Measurements from ENCODE around the gene NLGN1. TPM values are rescaled to one million over a fixed set of nuclear protein-coding genes. Genes with fewer than 3 reads are reported as not detected.

The NLGN1 gene
- total and polyA plus RNA-seq, 4 experiments from 2014 or later: not detected

DNA sequence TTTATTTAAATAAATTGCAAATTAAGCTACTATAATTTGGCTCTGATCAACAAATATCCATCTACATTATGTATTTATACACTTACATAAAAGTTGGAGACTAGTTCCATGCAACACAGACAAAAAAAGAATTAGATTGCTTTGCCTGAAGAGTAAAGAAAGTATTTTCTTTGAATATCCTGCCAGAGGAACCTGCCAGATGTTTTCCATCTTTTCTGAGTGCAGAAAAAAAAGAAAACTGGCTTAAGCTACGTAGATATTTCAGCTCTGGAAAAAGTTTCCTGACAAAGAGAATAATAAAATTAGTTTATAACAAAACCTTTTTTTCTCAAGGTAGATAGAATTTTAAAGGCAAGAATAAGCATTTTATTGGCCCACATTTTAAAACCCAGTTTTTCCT, 854.1 kb downstream of the NLGN1 start:
- Histone ChIP-seq H3K27me3 (ENCODE audit: insufficient read depth, low read length) (no peaks in the 10 kb centered on the region), H3K27ac (ENCODE audit: low read depth, low read length) (no peak overlapping the region), H3K36me3 (ENCODE audit: insufficient read depth, low read length) (no peaks in the 10 kb centered on the region), H3K4me3 (ENCODE audit: low read length in 2 of 2) (no peak overlapping the region), H3K9me3 (ENCODE audit: control insufficient read depth in 1 of 2, low read length in 2 of 2) (no peaks in the 10 kb centered on the region), H3K4me1 (ENCODE audit: insufficient read depth, low read length) (no peaks in the 10 kb centered on the region)
- CTCF ChIA-PET (ENCODE audit: partially characterized antibody): no interaction called here
- POLR2A ChIA-PET (ENCODE audit: partially characterized antibody): no interaction called here
- Mint-ChIP-seq H3K9me3 (peaks cover 0 to 4% (median under 1%) of the 10 kb centered on the region in 8 donors), H3K36me3 (no peaks in the 10 kb centered on the region), H3K27me3 (no peaks in the 10 kb centered on the region), H3K4me3 (no peak overlapping the region), H3K4me1 (no peaks in the 10 kb centered on the region), H3K27ac (no peak overlapping the region)
- DNase-seq: no peak
- intact Hi-C loops (cut with micrococcal nuclease): no loop called here

DNA sequence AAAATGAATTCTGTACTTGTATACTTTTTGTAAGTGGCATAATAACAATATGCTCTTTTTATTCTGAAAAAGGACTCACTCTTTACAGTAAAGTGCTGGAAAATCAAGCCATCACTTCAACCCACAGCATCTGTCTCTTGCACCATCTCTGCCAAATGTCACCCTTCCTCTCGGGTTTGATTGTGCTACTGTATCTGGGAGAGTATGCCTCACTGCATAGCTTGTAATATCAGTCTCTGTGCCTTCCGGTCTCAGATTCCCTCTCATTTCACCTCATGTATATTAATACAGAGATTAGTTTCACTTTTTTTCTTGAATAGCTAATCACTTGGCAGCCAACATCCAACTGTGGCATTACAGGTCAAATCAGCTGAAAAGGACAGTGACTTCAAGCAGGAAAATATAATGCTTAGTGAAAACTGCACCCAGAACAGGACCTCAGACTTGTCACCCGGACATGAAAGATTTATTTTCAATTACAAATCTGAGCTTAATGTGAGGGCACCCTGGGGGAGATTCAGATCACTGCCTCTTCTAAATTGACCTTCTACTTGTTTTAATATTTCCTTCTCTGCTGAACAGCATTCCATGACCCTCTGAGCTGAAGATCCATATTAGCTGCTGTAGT, 855.8 kb downstream of the NLGN1 start:
- intact Hi-C loops (cut with micrococcal nuclease): no loop called here
- H3K9me3 ChIP-seq (ENCODE audit: control insufficient read depth in 1 of 2, low read length in 2 of 2): no peaks in the 10 kb centered on the region
- no peaks in the 10 kb centered on the region for H3K27me3 Mint-ChIP-seq
- H3K36me3 ChIP-seq (ENCODE audit: insufficient read depth, low read length): no peaks in the 10 kb centered on the region
- ChIA-PET CTCF (ENCODE audit: partially characterized antibody) (no interaction called here), POLR2A (ENCODE audit: partially characterized antibody) (no interaction called here)
- H3K27me3 ChIP-seq (ENCODE audit: insufficient read depth, low read length): no peaks in the 10 kb centered on the region
- no peak overlapping the region for H3K27ac ChIP-seq (ENCODE audit: low read depth, low read length)
- no peak overlapping the region for H3K27ac Mint-ChIP-seq
- no peaks in the 10 kb centered on the region for H3K4me1 Mint-ChIP-seq
- no peak for DNase-seq
- no peaks in the 10 kb centered on the region for H3K36me3 Mint-ChIP-seq
- peaks cover 0 to 7% (median under 1%) of the 10 kb centered on the region in 8 donors for H3K9me3 Mint-ChIP-seq
- no peaks in the 10 kb centered on the region for H3K4me1 ChIP-seq (ENCODE audit: insufficient read depth, low read length)
- no peak overlapping the region for H3K4me3 ChIP-seq (ENCODE audit: low read length in 2 of 2)
- no peak overlapping the region for H3K4me3 Mint-ChIP-seq

DNA sequence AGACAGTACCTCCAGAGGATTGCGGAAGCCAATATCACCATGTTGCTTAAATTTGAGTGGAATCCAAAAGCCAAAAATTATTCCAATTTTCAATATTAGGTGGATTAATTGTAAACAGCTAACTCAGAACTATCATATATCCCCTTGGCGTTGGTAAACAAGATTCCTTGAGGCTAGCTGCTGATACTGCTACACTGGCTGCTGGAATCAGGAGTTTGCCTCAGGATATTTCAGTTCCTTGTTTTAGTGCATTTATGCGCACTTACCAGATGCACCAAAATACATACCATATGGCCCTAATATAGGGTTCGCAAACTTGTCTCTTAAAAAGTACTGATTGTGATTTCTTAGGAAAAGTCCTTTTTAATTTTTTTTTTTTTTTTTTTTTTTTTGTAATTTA, 856.4 kb downstream of the NLGN1 start:
- Histone ChIP-seq H3K4me1 (ENCODE audit: insufficient read depth, low read length) (no peaks in the 10 kb centered on the region), H3K27me3 (ENCODE audit: insufficient read depth, low read length) (no peaks in the 10 kb centered on the region), H3K4me3 (ENCODE audit: low read length in 2 of 2) (no peak overlapping the region), H3K27ac (ENCODE audit: low read depth, low read length) (no peak overlapping the region), H3K9me3 (ENCODE audit: control insufficient read depth in 1 of 2, low read length in 2 of 2) (no peaks in the 10 kb centered on the region), H3K36me3 (ENCODE audit: insufficient read depth, low read length) (no peaks in the 10 kb centered on the region)
- no peak overlapping the region for H3K4me3 Mint-ChIP-seq
- H3K27ac Mint-ChIP-seq: no peak overlapping the region
- no peaks in the 10 kb centered on the region for H3K27me3 Mint-ChIP-seq
- H3K9me3 Mint-ChIP-seq: peaks cover 0 to 7% (median 2%) of the 10 kb centered on the region in 8 donors
- ChIA-PET POLR2A (ENCODE audit: partially characterized antibody) (no interaction called here), CTCF (ENCODE audit: partially characterized antibody) (no interaction called here)
- no peaks in the 10 kb centered on the region for H3K36me3 Mint-ChIP-seq
- DNase-seq: no peak
- H3K4me1 Mint-ChIP-seq: no peaks in the 10 kb centered on the region
- intact Hi-C loops (cut with micrococcal nuclease): no loop called here

DNA sequence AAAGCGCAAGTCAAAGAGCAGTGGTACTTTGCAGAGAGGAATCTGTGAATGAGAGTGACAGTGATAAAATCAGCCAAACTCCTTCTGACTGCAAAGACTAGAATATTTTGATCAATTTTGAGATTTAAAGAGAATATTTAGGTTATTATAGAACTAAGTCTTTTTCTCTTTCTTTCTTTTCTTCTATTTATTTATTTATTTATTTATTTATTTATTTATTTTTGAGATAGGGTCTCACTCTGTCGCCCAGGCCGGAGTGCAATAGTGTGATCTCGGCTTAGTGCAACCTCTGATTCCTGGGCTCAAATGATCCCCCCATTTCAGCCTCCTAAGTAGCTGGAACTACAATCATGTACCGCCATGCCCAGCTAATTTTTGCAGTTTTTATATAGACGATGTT, 857.9 kb downstream of the NLGN1 start:
- H3K27ac ChIP-seq (ENCODE audit: low read depth, low read length): no peak overlapping the region
- H3K4me3 Mint-ChIP-seq: no peak overlapping the region
- intact Hi-C loops (cut with micrococcal nuclease): no loop called here
- H3K27ac Mint-ChIP-seq: no peak overlapping the region
- no peaks in the 10 kb centered on the region for H3K4me1 ChIP-seq (ENCODE audit: insufficient read depth, low read length)
- no peaks in the 10 kb centered on the region for H3K27me3 ChIP-seq (ENCODE audit: insufficient read depth, low read length)
- H3K36me3 Mint-ChIP-seq: no peaks in the 10 kb centered on the region
- ChIA-PET POLR2A (ENCODE audit: partially characterized antibody) (no interaction called here), CTCF (ENCODE audit: partially characterized antibody) (no interaction called here)
- no peaks in the 10 kb centered on the region for H3K9me3 ChIP-seq (ENCODE audit: control insufficient read depth in 1 of 2, low read length in 2 of 2)
- H3K4me1 Mint-ChIP-seq: no peaks in the 10 kb centered on the region
- H3K4me3 ChIP-seq (ENCODE audit: low read length in 2 of 2): no peak overlapping the region
- peaks cover 0 to 11% (median 2%) of the 10 kb centered on the region in 8 donors for H3K9me3 Mint-ChIP-seq
- DNase-seq: no peak
- no peaks in the 10 kb centered on the region for H3K36me3 ChIP-seq (ENCODE audit: insufficient read depth, low read length)
- H3K27me3 Mint-ChIP-seq: no peaks in the 10 kb centered on the region

DNA sequence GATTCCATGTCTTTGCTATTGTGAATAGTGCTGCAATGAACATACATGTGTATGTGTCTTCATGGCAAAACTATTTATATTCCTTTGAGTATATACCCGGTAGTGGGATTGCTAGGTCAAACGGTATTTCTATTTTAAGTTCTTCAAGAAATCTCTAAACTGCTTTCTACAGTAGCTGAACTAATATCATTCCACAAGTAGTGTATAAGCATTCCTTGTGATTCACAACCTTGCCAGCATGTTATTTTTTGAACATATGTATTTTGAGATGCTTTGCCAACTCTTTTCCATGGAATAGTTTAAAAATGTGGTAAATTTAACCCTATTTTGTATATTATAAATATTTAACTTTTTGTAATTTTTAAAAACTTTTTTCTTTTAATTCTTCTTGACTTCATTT, 868.9 kb downstream of the NLGN1 start:
- intact Hi-C loops (cut with micrococcal nuclease): no loop called here
- no peaks in the 10 kb centered on the region for H3K27me3 ChIP-seq (ENCODE audit: insufficient read depth, low read length)
- H3K9me3 ChIP-seq (ENCODE audit: control insufficient read depth in 1 of 2, low read length in 2 of 2): no peaks in the 10 kb centered on the region
- CTCF ChIA-PET (ENCODE audit: partially characterized antibody): no interaction called here
- Mint-ChIP-seq H3K9me3 (peaks cover 0 to 3% (median 0%) of the 10 kb centered on the region in 8 donors), H3K27me3 (no peaks in the 10 kb centered on the region), H3K4me3 (no peak overlapping the region), H3K36me3 (no peaks in the 10 kb centered on the region), H3K4me1 (no peaks in the 10 kb centered on the region), H3K27ac (no peak overlapping the region)
- H3K27ac ChIP-seq (ENCODE audit: low read depth, low read length): no peak overlapping the region
- H3K4me1 ChIP-seq (ENCODE audit: insufficient read depth, low read length): no peaks in the 10 kb centered on the region
- POLR2A ChIA-PET (ENCODE audit: partially characterized antibody): no interaction called here
- no peak for DNase-seq
- no peak overlapping the region for H3K4me3 ChIP-seq (ENCODE audit: low read length in 2 of 2)
- no peaks in the 10 kb centered on the region for H3K36me3 ChIP-seq (ENCODE audit: insufficient read depth, low read length)

DNA sequence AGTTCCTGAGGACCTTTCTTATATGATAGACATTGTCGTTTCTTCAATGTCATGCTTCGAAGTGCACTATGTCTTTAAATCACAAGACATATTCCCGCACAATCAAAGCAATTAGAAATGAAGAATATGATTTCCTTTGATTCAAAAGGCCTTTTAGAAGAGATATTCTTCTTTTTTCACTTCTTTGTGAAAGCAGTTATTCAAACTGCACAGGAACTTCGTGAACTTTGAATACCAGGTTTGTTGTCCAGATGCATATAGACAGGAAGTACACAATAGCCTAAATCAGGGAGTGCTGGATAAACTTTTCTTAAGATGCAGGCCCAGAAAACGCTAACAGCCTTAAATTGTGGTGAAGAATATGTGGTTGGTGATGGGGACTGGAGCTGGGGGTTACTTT, 870.5 kb downstream of the NLGN1 start:
- CTCF ChIA-PET (ENCODE audit: partially characterized antibody): no interaction called here
- Histone ChIP-seq H3K9me3 (ENCODE audit: control insufficient read depth in 1 of 2, low read length in 2 of 2) (no peaks in the 10 kb centered on the region), H3K27me3 (ENCODE audit: insufficient read depth, low read length) (no peaks in the 10 kb centered on the region), H3K36me3 (ENCODE audit: insufficient read depth, low read length) (no peaks in the 10 kb centered on the region), H3K4me1 (ENCODE audit: insufficient read depth, low read length) (no peaks in the 10 kb centered on the region), H3K27ac (ENCODE audit: low read depth, low read length) (no peak overlapping the region), H3K4me3 (ENCODE audit: low read length in 2 of 2) (no peak overlapping the region)
- intact Hi-C loops (cut with micrococcal nuclease): no loop called here
- no peak overlapping the region for H3K27ac Mint-ChIP-seq
- H3K4me1 Mint-ChIP-seq: no peaks in the 10 kb centered on the region
- peaks cover 0 to 7% (median 0%) of the 10 kb centered on the region in 8 donors for H3K9me3 Mint-ChIP-seq
- no peaks in the 10 kb centered on the region for H3K27me3 Mint-ChIP-seq
- H3K4me3 Mint-ChIP-seq: no peak overlapping the region
- POLR2A ChIA-PET (ENCODE audit: partially characterized antibody): no interaction called here
- H3K36me3 Mint-ChIP-seq: no peaks in the 10 kb centered on the region
- DNase-seq: no peak

DNA sequence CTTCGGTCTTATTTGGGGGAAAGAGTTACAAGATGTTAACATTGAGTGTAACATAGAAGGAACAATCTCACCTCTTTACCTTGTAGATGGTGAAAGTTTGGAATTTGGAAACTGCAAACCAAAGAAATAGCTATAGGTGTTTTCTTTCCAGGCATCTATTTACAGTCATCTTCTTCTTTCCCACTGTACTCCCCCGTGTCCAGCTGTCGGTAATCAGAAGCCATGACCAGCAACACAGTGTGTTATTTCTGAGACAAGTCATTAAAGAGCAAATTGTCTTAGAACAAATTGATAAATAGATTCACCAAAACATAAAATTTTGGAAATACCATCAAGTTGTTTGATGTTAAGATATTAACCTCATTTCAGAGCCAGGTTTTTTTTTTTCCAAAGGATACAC, 871.0 kb downstream of the NLGN1 start:
- H3K9me3 Mint-ChIP-seq: peaks cover 0 to 7% (median 0%) of the 10 kb centered on the region in 8 donors
- no peak overlapping the region for H3K27ac Mint-ChIP-seq
- no peaks in the 10 kb centered on the region for H3K9me3 ChIP-seq (ENCODE audit: control insufficient read depth in 1 of 2, low read length in 2 of 2)
- intact Hi-C loops (cut with micrococcal nuclease): no loop called here
- CTCF ChIA-PET (ENCODE audit: partially characterized antibody): no interaction called here
- H3K27me3 Mint-ChIP-seq: no peaks in the 10 kb centered on the region
- H3K4me3 Mint-ChIP-seq: no peak overlapping the region
- no peak for DNase-seq
- no peaks in the 10 kb centered on the region for H3K4me1 Mint-ChIP-seq
- no peak overlapping the region for H3K4me3 ChIP-seq (ENCODE audit: low read length in 2 of 2)
- H3K36me3 ChIP-seq (ENCODE audit: insufficient read depth, low read length): no peaks in the 10 kb centered on the region
- no peaks in the 10 kb centered on the region for H3K36me3 Mint-ChIP-seq
- H3K27ac ChIP-seq (ENCODE audit: low read depth, low read length): no peak overlapping the region
- no peaks in the 10 kb centered on the region for H3K27me3 ChIP-seq (ENCODE audit: insufficient read depth, low read length)
- POLR2A ChIA-PET (ENCODE audit: partially characterized antibody): no interaction called here
- H3K4me1 ChIP-seq (ENCODE audit: insufficient read depth, low read length): no peaks in the 10 kb centered on the region

DNA sequence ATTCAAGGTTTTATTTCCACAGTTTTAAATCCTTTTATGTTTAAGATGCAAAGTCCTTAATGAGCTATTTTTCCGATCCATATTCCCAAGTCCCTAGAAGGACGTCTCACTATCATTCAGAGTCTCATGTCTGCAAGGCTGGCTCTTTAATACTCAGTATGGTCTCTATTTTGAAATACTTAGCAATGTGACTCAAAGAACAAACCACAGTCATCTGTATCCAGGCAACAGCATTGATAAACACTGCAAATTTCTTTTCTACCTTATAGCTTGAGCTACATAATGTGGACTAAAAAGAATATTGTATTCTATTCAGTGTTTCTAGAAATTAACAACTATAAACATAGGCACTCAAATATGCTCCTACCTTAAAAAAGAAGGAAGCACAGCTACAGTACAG, 873.3 kb downstream of the NLGN1 start:
- Mint-ChIP-seq H3K27me3 (no peaks in the 10 kb centered on the region), H3K4me1 (no peaks in the 10 kb centered on the region), H3K9me3 (peaks cover 0 to 7% (median under 1%) of the 10 kb centered on the region in 8 donors), H3K36me3 (no peaks in the 10 kb centered on the region), H3K4me3 (no peak overlapping the region), H3K27ac (no peak overlapping the region)
- intact Hi-C loops (cut with micrococcal nuclease): no loop called here
- Histone ChIP-seq H3K27ac (ENCODE audit: low read depth, low read length) (no peak overlapping the region), H3K4me3 (ENCODE audit: low read length in 2 of 2) (no peak overlapping the region), H3K4me1 (ENCODE audit: insufficient read depth, low read length) (no peaks in the 10 kb centered on the region), H3K27me3 (ENCODE audit: insufficient read depth, low read length) (no peaks in the 10 kb centered on the region), H3K9me3 (ENCODE audit: control insufficient read depth in 1 of 2, low read length in 2 of 2) (no peaks in the 10 kb centered on the region), H3K36me3 (ENCODE audit: insufficient read depth, low read length) (no peaks in the 10 kb centered on the region)
- ChIA-PET POLR2A (ENCODE audit: partially characterized antibody) (no interaction called here), CTCF (ENCODE audit: partially characterized antibody) (no interaction called here)
- DNase-seq: no peak
